Nephron (organoid): ENCODE results near the gene PITPNB.

ENCODE experiments used
- H3K27ac Mint-ChIP-seq, 3 experiments: 2 replicates each; pipeline ENCODE4 v1.8.0; 2020; ENCODE audit warnings: mixed read lengths in 3 of 3, mild to moderate bottlenecking in 2 of 3, moderate library complexity in 1 of 3
- H3K27me3 Mint-ChIP-seq: 2 replicates; pipeline ENCODE4 v1.8.0; 2021; ENCODE audit warnings: low read depth, mild to moderate bottlenecking, moderate library complexity, mixed read lengths
- H3K36me3 Mint-ChIP-seq: 2 replicates; pipeline ENCODE4 v1.8.0; 2020; ENCODE audit warnings: low read depth, mixed read lengths
- H3K4me1 Mint-ChIP-seq: 2 replicates; pipeline ENCODE4 v1.8.0; 2020; ENCODE audit warnings: mixed read lengths
- H3K4me3 Mint-ChIP-seq, 3 experiments: 2 replicates each; pipeline ENCODE4 v1.8.0; 2020; ENCODE audit warnings: mild to moderate bottlenecking in 3 of 3, mixed read lengths in 3 of 3, moderate library complexity in 2 of 3
- H3K9me3 Mint-ChIP-seq: 2 replicates; pipeline ENCODE4 v1.8.0; 2020; ENCODE audit warnings: mixed read lengths
- CTCF ChIP-seq, 3 experiments: fragments of 200-600 bp; sonication (generic); IDR thresholded peaks; one replicate each; pipeline ENCODE4 v1.5.0; 2021; ENCODE audit warnings: antibody characterized with exemption in 3 of 3; ENCODE audit not compliant: unreplicated experiment in 3 of 3

Gene PITPNB

GRCh38 chr22:27888310-27888709, 30.7 kb downstream of the PITPNB start:
- Mint-ChIP-seq H3K4me3 (no peak overlapping the region), H3K9me3 (no peaks in the 10 kb centered on the region), H3K27me3 (no peaks in the 10 kb centered on the region), H3K27ac (no peak overlapping the region), H3K4me1 (peaks cover 9% of the 10 kb centered on the region), H3K36me3 (peaks cover 59% of the 10 kb centered on the region)
- no peak for TF ChIP-seq CTCF (IDR thresholded peaks at IDR 0.05; ENCODE audit: unreplicated experiment in 3 of 3)

GRCh38 chr22:27886843-27887151, 32.3 kb downstream of the PITPNB start:
- no peaks in the 10 kb centered on the region for H3K27me3 Mint-ChIP-seq
- no peaks in the 10 kb centered on the region for H3K9me3 Mint-ChIP-seq
- peak in 1 of 3 experiments; percentile 38 for TF ChIP-seq CTCF (IDR thresholded peaks at IDR 0.05; ENCODE audit: unreplicated experiment in 3 of 3)
- peak overlapping the region in 1 of 3 experiments; percentile 37 for H3K27ac Mint-ChIP-seq
- H3K4me1 Mint-ChIP-seq, result peaks cover 22% of the 10 kb centered on the region
- H3K4me3 Mint-ChIP-seq, result no peak overlapping the region
- H3K36me3 Mint-ChIP-seq, result peaks cover 45% of the 10 kb centered on the region

- TF ChIP-seq CTCF (IDR thresholded peaks at IDR 0.05; ENCODE audit: unreplicated experiment in 3 of 3), result peak; percentile 79 to 86 (median 81)
These were observed 32.8 kb downstream of the PITPNB start for GRCh38 chr22:27885977-27886842.

GRCh38 chr22:27883656-27884350, 35.3 kb downstream of the PITPNB start:
- no peaks in the 10 kb centered on the region for H3K27me3 Mint-ChIP-seq
- no peak overlapping the region for H3K4me3 Mint-ChIP-seq
- H3K9me3 Mint-ChIP-seq, result no peaks in the 10 kb centered on the region
- peaks cover 23% of the 10 kb centered on the region for H3K36me3 Mint-ChIP-seq
- peak overlapping the region; percentile 9 to 76 (median 28) for H3K27ac Mint-ChIP-seq
- peaks cover 42% of the 10 kb centered on the region for H3K4me1 Mint-ChIP-seq
- no peak for TF ChIP-seq CTCF (IDR thresholded peaks at IDR 0.05; ENCODE audit: unreplicated experiment in 3 of 3)

More at GRCh38 chr22:27885977-27886842, 32.8 kb downstream of the PITPNB start:
- no peaks in the 10 kb centered on the region for H3K27me3 Mint-ChIP-seq
- H3K4me3 Mint-ChIP-seq, result no peak overlapping the region
- H3K27ac Mint-ChIP-seq, result peak overlapping the region in 1 of 3 experiments; percentile 64
- no peaks in the 10 kb centered on the region for H3K9me3 Mint-ChIP-seq
- H3K36me3 Mint-ChIP-seq, result peaks cover 40% of the 10 kb centered on the region
- H3K4me1 Mint-ChIP-seq, result peaks cover 25% of the 10 kb centered on the region

- no peak for TF ChIP-seq CTCF (IDR thresholded peaks at IDR 0.05; ENCODE audit: unreplicated experiment in 3 of 3)
- peaks cover 19% of the 10 kb centered on the region for H3K36me3 Mint-ChIP-seq
These were observed 36.4 kb downstream of the PITPNB start for GRCh38 chr22:27882507-27883290.

More at GRCh38 chr22:27882507-27883290, 36.4 kb downstream of the PITPNB start:
- Mint-ChIP-seq H3K4me3 (no peak overlapping the region), H3K9me3 (no peaks in the 10 kb centered on the region), H3K27ac (peak overlapping the region; percentile 18 to 76 (median 76)), H3K27me3 (no peaks in the 10 kb centered on the region), H3K4me1 (peaks cover 52% of the 10 kb centered on the region)
